Stimulated activated CD8-positive, alpha-beta memory T cell treated with anti-CD3 and anti-CD28 coated beads, Interleukin-4, amount 100 ng/mL, for 24 hours (primary cell): Measurements from ENCODE around the gene ZNF536.

Experiments
- DNase-seq: peaks from one replicate; pipeline ENCODE4 v3.0.0-alpha.2; 2020; ENCODE audit warnings: low read depth

Gene ZNF536

GRCh38 chr19:30363073-30363472 is 9.1 kb upstream of the ZNF536 start:
- no peak for DNase-seq

- no peak for DNase-seq
Measured at GRCh38 chr19:30364866-30365800, 7.1 kb upstream of the ZNF536 start.

- DNase-seq: no peak
Measured at GRCh38 chr19:30366282-30366681, 5.9 kb upstream of the ZNF536 start.

- no peak for DNase-seq
Measured at GRCh38 chr19:30367006-30367405, 5.2 kb upstream of the ZNF536 start.

GRCh38 chr19:30367421-30367820 is 4.8 kb upstream of the ZNF536 start:
- no peak for DNase-seq

GRCh38 chr19:30369833-30370232 is 2.4 kb upstream of the ZNF536 start:
- no peak for DNase-seq

- no peak for DNase-seq
Measured at GRCh38 chr19:30371161-30371836, 885 bp upstream of the ZNF536 start.

GRCh38 chr19:30373593-30373992 is 1.4 kb downstream of the ZNF536 start:
- no peak for DNase-seq

- DNase-seq: no peak
Measured at GRCh38 chr19:30374539-30374864, 2.3 kb downstream of the ZNF536 start.

GRCh38 chr19:30374865-30375552 is 2.8 kb downstream of the ZNF536 start:
- DNase-seq: no peak

- DNase-seq: no peak
Measured at GRCh38 chr19:30375553-30376031, 3.4 kb downstream of the ZNF536 start.

- no peak for DNase-seq
Measured at GRCh38 chr19:30376272-30376671, 4.1 kb downstream of the ZNF536 start.

GRCh38 chr19:30376826-30377425 is 4.7 kb downstream of the ZNF536 start:
- DNase-seq: no peak

- DNase-seq: no peak
Measured at GRCh38 chr19:30378701-30379100, 6.5 kb downstream of the ZNF536 start.

GRCh38 chr19:30379841-30380610 is 7.8 kb downstream of the ZNF536 start:
- DNase-seq: no peak

- no peak for DNase-seq
Measured at GRCh38 chr19:30381366-30381765, 9.2 kb downstream of the ZNF536 start.

- no peak for DNase-seq
Measured at GRCh38 chr19:30385174-30385573, 13.0 kb downstream of the ZNF536 start.

- no peak for DNase-seq
Measured at GRCh38 chr19:30385666-30386065, 13.5 kb downstream of the ZNF536 start.

GRCh38 chr19:30386551-30387143 is 14.5 kb downstream of the ZNF536 start:
- DNase-seq: no peak

- no peak for DNase-seq
Measured at GRCh38 chr19:30387311-30388115, 15.3 kb downstream of the ZNF536 start.
